Measurements from ENCODE around the gene DLD.

GRCh38 chr7:107854454-107854853 lies 36.5 kb upstream of the DLD start:
- TF ChIP-seq YY1 (IDR thresholded peaks at IDR 0.05; ENCODE audit: insufficient read depth, insufficient read length) (no peak), SUZ12 (IDR thresholded peaks at IDR 0.05; ENCODE audit: extremely low read depth, insufficient read depth, insufficient read length) (no peak), ZNF274 (IDR thresholded peaks at IDR 0.05; ENCODE audit: low read depth, low read length) (no peak)
